Stimulated activated CD8-positive, alpha-beta memory T cell treated with anti-CD3 and anti-CD28 coated beads, Interleukin-7, amount 100 ng/mL, for 1 hour (primary cell): Measurements from ENCODE around the gene PTPRG.
A peak's percentile ranks its signal among the peaks of the same experiment; 100 is the strongest.

Experiments used
- DNase-seq, 2 donors: peaks; one replicate each; pipeline ENCODE4 v3.0.0-alpha.2; 2020; ENCODE audit warnings: low read depth in 2 of 2

PTPRG gene

DNA sequence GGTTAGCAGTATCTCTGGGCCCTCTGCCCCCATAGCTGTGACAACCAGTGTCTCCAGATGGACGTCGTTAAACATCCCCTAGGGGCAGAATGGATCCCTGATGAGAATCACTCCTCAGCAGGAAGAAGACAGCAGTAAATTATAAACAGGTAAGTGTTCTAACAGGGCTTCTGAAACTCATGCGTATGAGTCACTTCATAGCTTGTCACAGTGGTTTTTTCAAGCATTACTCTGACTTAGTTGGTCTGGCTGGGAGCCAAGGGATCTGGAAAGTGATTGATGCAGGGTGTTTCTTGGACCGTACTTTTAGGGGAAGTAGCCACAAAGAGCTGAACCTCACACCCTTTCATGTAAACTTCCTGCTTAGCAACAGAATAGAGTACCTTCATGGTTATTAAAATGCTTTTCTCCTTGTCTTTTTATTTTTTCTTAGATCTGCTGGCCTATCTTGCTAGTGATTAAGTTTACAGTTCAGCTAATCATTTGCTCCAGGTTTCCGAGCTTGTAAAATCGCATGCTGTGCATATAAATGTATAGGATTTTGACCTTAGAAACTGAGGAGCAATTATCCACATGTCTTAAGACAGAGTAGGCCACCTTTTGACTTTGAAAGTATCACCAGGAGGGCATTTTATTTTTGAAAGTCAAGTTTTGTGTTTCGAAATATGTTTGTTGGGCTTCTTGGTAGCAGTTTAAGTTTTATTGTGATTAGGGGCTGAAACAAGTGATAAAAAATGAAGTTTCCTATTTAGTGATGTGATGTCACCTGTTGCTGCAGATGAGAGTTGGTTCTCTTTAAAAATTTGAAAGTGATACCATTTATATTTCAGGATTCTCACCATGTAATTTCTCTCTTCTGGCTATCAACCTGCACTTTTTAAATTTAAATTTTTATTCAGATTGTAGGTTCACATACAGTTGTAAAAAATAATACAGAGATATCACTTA lies 333.9 kb downstream of the PTPRG start:
- DNase-seq = peak; percentile 5 to 22

DNA sequence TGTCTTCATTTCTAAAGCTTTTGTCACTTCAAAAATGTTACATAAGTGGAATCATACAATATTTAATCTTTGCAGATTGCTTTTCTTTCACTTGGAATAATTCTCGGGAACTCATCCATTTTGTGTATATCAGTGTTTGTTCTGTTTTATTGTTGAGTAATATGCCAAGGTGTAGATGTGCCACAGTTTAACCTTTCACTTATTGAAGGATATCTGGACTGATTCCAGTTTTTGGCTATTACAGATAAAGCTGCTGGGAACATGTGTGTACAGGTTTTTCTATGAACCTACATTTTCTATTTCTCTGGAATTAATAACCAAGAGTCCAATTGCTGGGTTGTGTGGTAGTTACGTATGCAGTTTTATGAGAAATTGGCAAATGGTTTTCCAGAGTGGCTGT lies 334.9 kb downstream of the PTPRG start:
- DNase-seq = no peak

DNA sequence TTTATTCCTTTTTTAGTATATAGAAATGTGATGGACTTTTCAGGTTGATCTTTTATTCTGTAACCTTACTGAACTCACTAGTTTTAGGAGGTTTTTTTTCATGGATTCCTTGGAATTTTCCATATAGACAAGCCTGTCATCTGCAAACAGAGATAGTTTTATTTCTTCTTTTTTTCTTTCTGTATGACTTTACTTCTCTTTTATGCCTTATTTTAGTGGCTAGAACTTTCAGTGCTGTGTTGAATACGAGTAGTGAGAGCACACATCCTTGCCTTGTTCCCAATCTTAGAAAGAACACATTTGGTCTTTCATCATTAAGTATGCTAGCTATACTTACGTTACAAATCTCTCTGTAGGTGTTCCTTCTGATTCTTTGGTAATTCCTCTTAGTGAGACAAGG lies 336.5 kb downstream of the PTPRG start:
- DNase-seq = no peak

DNA sequence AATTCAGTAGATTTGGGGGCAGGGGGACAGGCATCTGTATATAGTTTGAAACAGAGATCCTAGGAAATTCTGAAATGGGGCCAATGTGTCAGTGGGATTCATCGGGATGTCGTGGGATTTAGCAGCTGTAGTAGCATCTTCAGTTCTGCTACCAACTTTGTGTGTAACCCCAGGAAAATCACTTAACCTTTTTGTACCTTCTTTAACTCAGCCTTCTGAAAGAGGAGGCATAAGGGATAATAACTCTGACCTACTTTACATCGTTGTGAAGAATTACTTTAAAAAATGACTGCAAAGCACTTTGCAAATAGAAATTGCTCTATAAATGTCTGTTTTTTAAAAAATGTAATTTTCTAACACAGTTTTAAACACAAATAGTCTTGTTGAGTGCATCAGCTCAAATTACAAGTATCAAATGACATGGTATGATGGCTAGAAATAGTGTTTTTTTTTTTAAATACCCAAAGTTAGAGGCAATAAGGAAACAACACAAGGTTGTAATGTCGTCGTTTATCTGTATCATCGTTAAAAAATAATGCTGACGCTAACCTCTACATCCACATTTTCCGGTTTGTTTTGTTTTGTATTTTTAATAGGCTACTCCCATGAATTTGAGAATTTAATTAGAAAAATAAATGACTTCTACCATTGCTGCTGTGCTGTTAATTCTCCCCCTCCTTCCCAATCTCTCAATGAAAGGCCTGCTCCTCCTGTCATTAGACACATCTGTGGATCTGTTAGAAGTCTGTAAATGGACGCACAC lies 338.5 kb downstream of the PTPRG start:
- DNase-seq = no peak

DNA sequence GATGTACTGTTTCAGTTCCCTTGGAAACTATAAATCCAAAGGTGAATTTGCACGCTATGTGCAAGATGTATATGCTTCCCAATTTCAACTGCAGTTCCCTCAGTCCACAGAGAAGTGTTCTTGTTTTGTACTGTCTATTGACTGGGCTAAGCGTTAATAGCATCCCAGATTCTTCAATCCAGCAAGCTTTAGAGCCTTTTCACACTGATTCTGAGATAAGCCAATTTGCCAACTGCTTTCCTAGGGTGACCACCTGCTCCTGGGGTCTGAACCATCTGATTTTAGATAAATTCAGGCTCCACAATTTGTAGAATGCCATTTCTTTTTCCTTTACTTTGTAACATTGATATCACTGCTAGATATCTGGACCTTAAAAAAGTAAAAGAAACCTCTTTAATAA lies 340.1 kb downstream of the PTPRG start:
- DNase-seq = no peak

DNA sequence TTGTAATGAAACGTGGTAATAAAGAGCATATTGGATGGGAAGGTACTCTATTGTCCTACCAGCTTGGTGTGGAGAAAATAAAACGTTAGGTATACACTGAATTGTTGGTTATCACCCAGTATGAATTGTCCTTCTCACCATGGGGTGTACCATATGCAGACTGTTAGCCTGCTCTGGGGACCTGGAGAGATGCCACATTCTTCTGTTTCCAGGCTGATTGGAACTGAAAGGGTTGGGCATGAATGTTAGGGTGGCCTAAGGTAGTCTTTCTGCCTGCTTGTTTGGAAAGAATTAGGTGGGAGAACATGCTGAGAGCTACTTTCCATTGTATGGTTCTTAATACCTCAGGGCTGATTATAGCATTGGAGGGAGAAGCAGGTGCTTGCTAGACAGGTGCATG lies 340.6 kb downstream of the PTPRG start:
- no peak for DNase-seq

DNA sequence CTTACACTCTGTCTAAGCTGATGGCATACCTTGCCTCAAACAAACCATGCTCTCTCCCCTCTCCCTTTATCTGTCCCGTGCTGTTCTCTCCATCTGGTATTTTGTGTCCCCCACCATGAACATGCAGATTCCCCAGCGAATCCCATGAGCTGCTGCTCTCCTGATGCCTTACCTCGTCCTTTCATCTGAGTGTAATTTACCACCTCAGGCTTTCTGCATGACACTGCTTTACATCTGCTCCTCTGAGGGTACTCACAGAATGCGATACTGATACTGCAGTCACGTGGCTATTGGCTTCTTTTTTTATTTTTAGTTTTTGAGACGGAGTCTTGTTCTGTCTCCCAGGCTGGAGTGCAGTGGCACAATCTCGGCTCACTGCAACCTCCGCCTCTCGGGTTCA lies 341.7 kb downstream of the PTPRG start:
- DNase-seq = no peak

DNA sequence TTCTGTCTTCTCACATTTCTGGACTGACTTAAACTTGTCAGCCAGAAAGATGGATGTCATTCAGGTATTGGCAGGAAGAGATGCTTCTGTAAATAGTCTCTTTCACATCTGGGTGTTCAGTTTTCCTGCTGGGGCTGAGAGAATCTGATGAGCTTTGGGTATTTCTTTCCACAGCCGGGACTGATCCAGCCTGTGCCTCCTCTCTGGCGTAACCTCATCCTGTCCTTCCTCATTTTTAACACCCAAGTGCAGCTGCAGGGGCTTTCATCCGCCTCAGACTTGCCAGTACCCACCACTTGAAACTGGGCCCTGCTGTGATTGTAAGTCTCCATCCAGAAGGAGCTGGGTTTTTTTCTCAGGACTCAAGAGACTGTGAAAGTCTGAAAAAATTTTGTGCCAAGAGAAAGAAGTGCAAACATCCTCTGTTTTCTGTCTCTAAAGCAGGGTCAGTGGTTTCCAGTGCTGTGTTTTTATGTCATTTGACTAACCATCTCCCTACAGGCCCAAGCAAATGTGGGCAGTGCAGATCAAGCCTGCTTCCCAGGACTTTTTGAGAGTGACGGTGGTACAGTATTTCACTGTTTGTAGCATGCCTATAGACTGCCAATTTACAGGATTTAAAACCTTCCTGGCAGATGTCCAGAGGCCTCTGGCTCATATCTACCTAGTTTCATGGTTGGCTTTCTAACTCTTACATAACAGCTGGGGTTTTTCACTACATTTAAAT lies 342.7 kb downstream of the PTPRG start:
- DNase-seq = no peak

DNA sequence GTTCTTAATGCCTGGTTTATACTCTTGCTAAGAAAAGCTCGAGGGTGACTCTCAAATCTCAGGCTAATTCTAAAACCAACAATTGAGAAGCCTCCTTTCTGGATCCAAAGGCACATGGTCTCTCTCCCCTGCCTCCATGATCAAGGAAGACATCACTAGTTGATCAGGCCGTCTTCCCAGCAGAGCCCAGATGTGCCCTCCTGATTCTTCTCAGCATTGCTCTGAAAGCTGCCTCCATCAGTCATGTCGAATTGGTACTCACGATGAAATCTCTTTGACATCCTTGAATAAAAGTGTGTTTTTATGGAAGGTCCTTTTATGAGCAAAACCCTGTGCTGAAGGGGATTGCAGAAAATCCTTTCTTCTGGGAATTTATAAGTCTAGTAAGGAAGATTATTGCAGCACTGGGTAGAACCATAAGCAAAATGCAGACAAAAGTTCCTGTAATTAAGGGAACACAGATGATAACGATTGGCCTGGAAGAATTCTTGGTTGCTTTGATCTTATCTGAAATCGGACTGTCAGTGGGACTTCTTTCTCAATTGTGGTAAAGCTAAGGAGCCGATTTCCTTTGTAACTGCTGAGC lies 345.9 kb downstream of the PTPRG start:
- DNase-seq = no peak

DNA sequence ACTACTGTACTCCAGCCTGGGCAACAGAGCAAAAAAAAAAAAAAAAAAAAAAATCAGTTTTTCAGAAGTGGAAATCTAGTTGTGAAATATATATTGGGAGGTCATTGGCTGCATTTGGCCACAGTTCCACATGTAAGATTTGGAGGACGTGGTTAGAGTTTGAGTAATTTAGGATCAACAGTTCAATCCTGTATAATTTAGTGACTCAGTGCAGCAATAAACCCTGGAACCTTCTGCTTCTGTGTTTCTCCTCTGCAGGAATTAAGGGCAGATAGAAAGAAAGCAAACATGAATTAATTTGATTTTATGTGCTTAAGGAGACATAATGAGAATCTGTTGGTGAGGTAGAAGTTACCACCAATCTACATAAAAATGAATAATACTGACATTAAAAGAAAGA lies 347.0 kb downstream of the PTPRG start:
- no peak for DNase-seq

DNA sequence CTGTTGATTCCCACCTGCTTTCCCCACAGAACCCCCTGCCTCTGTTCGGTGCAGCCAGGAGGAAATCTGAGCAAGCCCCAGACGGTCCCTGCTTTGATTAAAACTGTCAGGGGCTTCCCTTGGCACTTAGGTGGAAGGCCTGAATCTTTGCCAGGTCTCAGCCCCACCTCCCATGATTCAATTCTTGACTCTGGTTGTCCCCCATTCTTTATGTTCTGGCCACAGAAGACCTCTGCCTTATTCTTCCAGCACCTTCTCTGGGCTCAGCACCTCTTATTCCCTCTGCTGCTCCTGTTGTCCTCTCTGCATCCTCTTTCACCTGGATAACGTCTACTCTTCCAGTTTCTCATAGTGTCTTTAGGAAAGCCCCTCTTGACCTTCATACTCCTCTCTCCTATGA lies 349.4 kb downstream of the PTPRG start:
- DNase-seq = no peak

DNA sequence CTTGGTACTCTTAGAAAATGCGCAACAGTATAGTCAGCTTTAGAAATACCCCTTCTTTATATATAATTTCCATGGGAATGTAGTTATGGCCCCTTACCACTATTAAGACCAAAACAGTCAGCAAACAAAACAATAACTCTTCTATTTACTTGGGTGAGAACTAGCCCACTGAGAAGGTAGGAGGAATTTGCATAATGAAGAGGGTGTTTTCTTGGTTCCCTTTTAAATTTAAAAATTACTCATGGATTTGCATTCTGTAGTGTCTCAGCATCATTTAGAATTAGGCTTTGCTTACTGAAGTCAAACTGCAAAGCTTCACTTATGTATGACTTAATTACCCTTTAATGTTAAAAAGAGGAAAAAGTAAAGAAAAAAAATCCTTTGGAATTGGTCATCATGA lies 350.8 kb downstream of the PTPRG start:
- no peak for DNase-seq

DNA sequence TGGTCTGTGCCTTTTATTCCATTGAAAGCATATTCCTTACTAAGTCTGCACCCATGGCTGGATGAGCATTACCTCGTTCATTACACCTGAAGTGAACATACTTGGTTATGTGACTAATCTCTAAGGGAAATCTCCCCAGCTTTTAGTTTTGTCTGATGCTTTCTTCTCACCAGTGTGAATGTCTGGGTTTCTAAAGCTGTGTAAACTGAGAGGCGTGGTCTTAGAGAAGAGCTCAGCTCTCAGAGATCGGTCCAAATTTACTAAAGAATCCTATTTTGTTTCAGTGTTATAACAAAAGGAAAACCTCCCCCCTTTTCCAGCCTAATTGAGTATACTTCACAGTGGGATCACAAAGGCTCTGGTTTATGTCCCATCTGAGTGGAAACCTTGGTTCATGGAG lies 352.3 kb downstream of the PTPRG start:
- no peak for DNase-seq

DNA sequence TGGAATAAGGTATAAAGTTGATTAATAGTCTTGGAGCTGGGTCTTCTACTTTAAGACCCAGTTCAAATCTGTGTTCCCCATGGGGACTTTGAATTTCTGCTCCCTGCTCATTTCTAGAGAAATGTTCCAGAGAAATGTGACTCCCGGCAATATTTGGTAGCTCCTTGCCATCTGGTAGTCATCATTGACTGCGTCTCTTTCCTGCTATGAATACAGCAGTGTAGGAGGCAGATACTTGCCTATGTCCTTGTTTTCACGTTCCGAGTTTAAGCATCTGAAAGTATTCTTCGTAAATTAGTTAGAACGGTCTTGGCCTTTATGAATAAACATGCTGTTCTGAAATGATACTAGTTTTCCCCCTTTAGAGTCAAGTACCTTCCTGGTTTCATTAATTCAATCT lies 352.9 kb downstream of the PTPRG start:
- DNase-seq = no peak

DNA sequence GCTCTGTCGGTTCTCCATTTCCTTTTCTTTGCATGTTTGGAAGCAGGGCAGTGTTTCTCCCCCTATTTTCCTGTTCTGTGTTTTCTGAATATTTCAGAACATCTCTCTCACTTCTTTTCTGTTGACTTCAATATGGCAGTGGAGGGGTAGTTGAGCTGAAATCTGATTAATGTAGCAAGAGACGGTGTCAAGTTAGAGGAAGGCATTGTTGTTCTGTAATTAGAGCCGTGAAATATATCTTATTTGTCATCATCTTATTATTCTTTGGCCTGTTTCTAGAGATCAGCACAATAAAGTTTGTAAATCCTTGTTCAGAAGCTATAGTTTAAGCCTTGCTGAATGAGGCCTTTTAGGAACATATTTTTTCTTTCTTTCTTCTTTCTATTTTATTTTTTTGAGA lies 353.9 kb downstream of the PTPRG start:
- no peak for DNase-seq

DNA sequence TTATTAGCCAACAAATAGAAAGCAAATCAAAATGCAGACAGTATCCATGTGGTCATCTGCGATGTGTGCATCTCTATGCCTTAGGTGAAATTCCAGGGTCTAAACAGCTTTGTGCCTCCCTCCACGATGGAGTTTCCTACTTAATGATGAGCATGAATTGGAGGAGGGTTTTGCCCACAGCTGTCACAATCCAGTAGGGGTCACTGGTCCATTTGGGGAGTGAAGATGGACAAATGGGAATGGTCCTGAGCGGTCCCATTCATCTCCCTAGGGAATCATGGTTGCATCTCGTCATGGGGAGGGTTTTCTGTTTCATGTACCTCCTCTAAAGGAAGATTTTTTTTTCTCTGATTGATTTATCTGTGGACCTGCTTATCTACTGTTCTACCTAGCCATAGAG lies 358.0 kb downstream of the PTPRG start:
- DNase-seq = no peak

DNA sequence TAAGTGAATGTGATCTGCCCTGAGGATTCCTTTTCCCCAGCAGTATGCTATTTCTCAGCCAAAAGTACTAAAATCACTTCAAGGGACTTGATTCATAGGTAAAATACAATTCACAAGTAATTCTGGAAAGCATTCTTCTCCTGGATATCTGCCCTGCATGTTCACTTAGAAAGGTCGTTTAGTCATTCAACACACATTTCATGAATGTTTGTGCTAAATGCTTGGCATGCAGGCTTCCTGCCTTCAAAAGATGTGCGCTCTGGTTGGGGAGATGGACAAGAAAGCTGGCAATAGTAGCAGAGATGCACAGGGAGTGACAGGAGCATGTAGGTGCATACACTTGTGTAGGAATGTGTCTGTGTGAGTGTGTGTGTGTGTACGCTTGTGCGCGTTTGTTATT lies 360.7 kb downstream of the PTPRG start:
- no peak for DNase-seq

DNA sequence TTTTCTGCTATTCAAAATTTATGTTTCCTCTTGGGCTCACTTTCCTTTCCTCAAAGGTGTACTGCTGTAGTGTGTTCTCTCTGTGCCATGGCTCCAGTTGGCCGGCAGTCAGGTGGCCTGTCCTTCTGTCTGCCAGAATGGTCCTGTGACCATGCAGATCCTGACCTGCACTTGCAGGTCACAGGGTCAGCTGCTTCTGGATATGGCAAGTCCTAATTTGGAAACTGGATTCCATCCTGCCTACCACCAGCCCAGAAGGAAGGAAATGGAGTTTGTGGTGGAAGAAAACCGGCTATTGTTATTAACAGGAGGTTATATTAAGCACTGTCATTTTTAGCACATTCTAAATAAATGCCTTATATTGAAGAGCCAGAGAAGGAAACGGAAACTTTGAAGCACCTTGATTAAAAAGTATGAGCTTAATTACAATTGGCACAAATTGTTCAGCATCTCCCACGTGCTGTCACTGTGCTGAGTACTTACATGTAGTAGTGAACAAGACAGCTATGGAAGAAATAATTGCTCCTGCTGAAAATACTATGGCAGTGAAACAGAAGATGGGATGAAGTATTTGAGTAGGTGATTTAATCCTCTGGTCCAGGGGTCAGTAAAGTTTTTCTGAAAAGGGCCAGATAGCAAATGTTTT lies 362.8 kb downstream of the PTPRG start:
- DNase-seq = no peak

DNA sequence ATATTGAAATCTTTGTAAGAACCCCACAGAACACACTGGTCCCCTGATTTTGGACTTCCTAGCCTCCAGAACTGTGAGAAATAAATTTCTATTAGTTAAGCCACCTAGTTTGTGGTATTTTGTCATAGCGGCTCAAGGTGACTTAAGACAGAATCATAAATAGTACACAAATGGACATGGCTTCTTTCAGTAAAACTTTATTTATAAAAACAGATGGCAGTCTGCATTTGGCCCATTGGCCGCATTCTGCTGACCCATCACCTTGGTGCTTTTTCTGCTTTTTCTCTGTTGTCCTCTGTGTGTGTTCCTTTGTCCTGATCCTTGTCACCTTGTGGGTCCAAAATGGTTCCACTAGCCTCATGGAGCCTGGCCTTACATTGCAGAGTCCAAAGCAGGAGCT lies 363.6 kb downstream of the PTPRG start:
- DNase-seq = no peak

DNA sequence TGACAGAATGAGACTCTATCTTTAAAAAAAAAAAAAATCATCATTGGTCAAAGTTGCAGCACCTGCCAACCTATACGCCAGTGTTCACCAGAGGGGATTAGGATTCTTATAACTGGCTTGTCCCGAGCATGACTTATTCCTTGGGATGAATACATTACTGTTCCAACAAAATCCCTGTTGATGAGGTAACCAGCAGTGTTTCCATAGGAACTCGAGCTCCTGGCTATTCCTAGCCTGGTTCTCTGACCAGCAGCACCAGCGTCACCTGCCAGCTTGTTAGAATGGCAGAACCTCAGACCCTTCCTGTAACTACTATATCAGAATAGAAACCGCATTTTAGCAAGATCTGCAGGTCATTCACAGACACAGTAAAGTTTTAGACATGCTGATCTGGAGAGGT lies 364.4 kb downstream of the PTPRG start:
- no peak for DNase-seq

DNA sequence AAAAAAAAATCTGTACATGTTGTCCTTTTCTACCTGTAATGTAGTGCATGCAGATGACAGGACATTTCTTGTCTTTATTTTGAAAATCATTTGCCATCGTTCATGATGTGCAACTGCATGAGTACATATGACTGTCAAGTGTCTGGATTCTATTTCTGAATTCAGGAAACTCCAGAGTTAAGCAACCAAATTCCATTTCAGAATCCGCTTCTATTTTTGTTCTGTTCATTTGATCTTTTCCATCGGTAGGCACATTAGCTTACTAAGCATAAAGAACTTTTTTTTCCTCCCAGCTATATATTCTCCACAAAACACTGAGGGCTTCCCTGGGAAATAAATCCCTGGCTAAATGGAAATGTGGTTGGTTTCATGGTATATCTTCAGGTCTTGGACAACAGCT lies 365.6 kb downstream of the PTPRG start:
- no peak for DNase-seq

DNA sequence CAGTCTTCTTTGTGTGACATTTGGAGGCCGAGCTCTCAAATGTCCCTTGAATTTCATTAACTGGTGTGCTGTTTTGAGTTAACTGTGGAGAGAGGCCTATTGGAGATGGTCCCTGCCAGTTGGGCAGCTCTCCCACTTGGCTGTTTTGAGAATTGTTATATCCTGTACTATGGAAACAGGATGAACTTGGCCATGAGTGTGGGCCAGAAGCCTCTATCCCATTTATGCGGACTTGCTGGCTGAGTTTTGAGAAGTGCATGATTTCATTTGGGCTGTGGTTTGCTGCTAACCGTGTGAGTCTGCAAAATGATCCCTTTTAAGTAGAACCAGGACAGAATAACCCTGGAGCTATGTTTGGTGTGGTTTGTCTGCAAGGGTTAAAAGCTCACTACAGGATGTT lies 366.0 kb downstream of the PTPRG start:
- DNase-seq = no peak
